HG02759 (cell line): Measurements from ENCODE around the gene SPPL2B.
A peak's percentile ranks its signal among the peaks of the same experiment; 100 is the strongest.
"Not testable (repeated sequence)": the region's sequence is repeated elsewhere in the genome, so short reads cannot be mapped to it uniquely, and the experiment has no call there.

Experiments
- ATAC-seq: cut with Tn5 transposase; IDR thresholded peaks from one replicate; pipeline ENCODE4 v1.9.1; 2021; ENCODE audit warnings: mild to moderate bottlenecking, moderate library complexity; ENCODE audit not compliant: unreplicated experiment

The SPPL2B gene

GRCh38 chr19:2328401-2329148 is at the start of gene SPPL2B, which contains the start of gene LSM7:
Gene SPPL2B (plus strand): TSS chr19:2328684. CDS start chr19:2328710, 26 bp downstream.
Gene LSM7 (minus strand): TSS chr19:2328586. CDS start chr19:2328566, 20 bp downstream.
- ATAC-seq: peak; percentile 80

- ATAC-seq: no peak
Observed at GRCh38 chr19:2280633-2281264, 47.7 kb upstream of the SPPL2B start.

- not testable (repeated sequence) for ATAC-seq
Observed at GRCh38 chr19:2281265-2282061, 47.0 kb upstream of the SPPL2B start.

GRCh38 chr19:2282062-2282861 is 46.2 kb upstream of the SPPL2B start, which contains the start of gene PEAK3:
Gene PEAK3 (minus strand): TSS chr19:2282175. CDS start chr19:2280931, 1,244 bp downstream.
- no peak for ATAC-seq

- ATAC-seq: no peak
Observed at GRCh38 chr19:2282862-2283237, 45.6 kb upstream of the SPPL2B start.

- ATAC-seq: no peak
Observed at GRCh38 chr19:2283835-2284507, 44.5 kb upstream of the SPPL2B start.

- no peak for ATAC-seq
Observed at GRCh38 chr19:2286402-2287140, 41.9 kb upstream of the SPPL2B start.

- ATAC-seq: no peak
Observed at GRCh38 chr19:2287585-2288337, 40.7 kb upstream of the SPPL2B start.

GRCh38 chr19:2288338-2288817 is 40.1 kb upstream of the SPPL2B start:
- no peak for ATAC-seq

- ATAC-seq: peak; percentile 30
Observed at GRCh38 chr19:2288818-2289713, 39.4 kb upstream of the SPPL2B start.

- peak; percentile 57 for ATAC-seq
Observed at GRCh38 chr19:2289714-2290435, 38.6 kb upstream of the SPPL2B start.

GRCh38 chr19:2290441-2291184 is 37.9 kb upstream of the SPPL2B start:
- ATAC-seq: no peak

- ATAC-seq: no peak
Observed at GRCh38 chr19:2291185-2291751, 37.2 kb upstream of the SPPL2B start.

GRCh38 chr19:2294687-2295335 is 33.7 kb upstream of the SPPL2B start:
- no peak for ATAC-seq

GRCh38 chr19:2296141-2296540 is 32.3 kb upstream of the SPPL2B start:
- ATAC-seq: no peak
